Mucosa of gallbladder (tissue), 1 donor: ENCODE data around the gene AVPR1A. TPM values are rescaled to one million over a fixed set of nuclear protein-coding genes. Genes with fewer than 3 reads are reported as not detected.

Experiments
- DNase-seq: peaks from one replicate; pipeline ENCODE4 v3.0.0-alpha.2; 2020; ENCODE audit warnings: low spot score
- total RNA-seq: library from RNA; stranded (reverse); gene quantifications from one replicate; pipeline ENCODE4 v1.2.1, GENCODE V29; 2021
- donor health status: DM: no; HTN: no; CAD: no.

The AVPR1A gene
- total RNA-seq, 1 donor from 2014 or later = 0.98 TPM

- DNase-seq = no peak
Observed at GRCh38 chr12:63095369-63095980, 55.5 kb downstream of the AVPR1A start.

GRCh38 chr12:63093711-63094110 lies 57.3 kb downstream of the AVPR1A start:
- no peak for DNase-seq

- DNase-seq = no peak
Observed at GRCh38 chr12:63093084-63093483, 57.9 kb downstream of the AVPR1A start.

Other genes with a start within 250 kb of the AVPR1A start
- gene PPM1H, start 216.1 kb downstream of the AVPR1A start, total RNA-seq = 73.4 TPM